GM10266 (cell line): Measurements from ENCODE around the gene IGFBP3.

Experiments used
- DNase-seq: peaks from one replicate; pipeline ENCODE4 v3.0.0; 2012; ENCODE audit errors: extremely low spot score
- TF ChIP-seq, protein P1 (sequence below): IDR thresholded peaks from 2 replicates; pipeline ENCODE4 v1.5.1; 2012; ENCODE audit warnings: mild to moderate bottlenecking, low read depth; ENCODE audit not compliant: control insufficient read depth, insufficient read depth; ENCODE audit errors: missing control alignments

Gene IGFBP3

DNA sequence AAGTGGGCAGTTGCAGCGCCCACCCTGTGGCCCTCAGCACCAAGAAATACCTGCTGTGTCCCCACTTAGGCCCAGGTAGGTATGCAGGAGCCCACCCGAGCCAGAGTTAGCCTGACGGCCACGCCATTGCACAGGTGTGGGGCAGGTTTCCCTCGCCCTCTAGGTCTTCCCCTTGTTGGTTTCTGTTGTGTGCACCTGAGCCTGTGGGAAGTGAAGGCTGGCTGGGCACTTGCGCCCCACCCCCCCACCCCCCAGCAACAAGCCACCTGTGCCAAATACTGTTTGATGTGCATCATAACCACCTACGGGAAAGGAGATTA lies 48.1 kb downstream of the IGFBP3 start, which contains the start of gene CCDC201:
CCDC201 (minus strand) TSS at position 48 of the 320 bp plus-strand sequence. CDS start 75 bp downstream, outside the sequence.
- no peak for DNase-seq
- TF ChIP-seq, protein P1, sequence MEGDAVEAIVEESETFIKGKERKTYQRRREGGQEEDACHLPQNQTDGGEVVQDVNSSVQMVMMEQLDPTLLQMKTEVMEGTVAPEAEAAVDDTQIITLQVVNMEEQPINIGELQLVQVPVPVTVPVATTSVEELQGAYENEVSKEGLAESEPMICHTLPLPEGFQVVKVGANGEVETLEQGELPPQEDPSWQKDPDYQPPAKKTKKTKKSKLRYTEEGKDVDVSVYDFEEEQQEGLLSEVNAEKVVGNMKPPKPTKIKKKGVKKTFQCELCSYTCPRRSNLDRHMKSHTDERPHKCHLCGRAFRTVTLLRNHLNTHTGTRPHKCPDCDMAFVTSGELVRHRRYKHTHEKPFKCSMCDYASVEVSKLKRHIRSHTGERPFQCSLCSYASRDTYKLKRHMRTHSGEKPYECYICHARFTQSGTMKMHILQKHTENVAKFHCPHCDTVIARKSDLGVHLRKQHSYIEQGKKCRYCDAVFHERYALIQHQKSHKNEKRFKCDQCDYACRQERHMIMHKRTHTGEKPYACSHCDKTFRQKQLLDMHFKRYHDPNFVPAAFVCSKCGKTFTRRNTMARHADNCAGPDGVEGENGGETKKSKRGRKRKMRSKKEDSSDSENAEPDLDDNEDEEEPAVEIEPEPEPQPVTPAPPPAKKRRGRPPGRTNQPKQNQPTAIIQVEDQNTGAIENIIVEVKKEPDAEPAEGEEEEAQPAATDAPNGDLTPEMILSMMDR, result no peak

DNA sequence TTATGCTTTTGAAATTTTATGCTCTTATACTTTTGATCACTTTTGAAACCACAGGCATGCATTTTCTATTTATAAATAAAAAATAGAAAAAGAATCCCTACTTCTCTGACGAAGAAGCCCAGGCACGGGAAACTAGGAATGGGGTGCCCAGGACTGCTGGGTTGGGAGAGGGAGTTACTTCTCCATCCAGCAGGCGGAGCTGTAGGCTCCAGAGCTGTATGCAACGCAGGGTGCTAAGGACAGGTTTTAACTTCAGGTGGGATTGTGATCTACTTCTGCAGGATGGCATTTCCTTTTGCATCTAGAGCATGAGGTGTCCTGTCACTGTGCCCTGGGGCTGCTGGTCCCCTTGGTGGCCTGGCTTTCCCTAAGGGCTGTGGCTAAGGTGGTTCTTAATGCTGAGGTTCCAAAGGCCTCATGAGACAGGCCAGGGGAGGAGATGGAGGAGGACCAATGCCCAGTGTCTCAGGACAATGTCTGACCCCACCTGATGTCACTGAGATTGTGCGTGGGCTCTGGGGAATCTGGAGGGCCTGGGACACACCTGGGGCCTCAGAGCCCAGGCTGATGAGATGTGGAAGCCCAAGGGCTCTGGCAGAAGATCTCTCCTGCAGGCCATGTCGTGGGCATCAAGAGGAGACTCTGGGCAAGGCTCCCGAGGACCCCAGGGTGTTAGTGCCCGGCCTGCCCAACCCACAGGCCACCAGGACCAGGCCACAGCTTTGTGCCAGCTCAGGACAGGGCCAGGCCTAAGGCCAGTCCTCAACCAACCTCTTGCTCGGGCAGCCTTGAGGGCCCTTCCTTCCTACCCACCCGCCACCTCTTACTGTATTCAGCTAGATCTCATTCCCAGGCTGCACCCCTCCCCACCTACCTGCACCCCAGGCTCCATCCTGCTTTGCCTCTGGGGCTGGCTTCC lies 48.7 kb downstream of the IGFBP3 start:
- TF ChIP-seq, protein P1, result peak; percentile 62
- DNase-seq, result no peak

DNA sequence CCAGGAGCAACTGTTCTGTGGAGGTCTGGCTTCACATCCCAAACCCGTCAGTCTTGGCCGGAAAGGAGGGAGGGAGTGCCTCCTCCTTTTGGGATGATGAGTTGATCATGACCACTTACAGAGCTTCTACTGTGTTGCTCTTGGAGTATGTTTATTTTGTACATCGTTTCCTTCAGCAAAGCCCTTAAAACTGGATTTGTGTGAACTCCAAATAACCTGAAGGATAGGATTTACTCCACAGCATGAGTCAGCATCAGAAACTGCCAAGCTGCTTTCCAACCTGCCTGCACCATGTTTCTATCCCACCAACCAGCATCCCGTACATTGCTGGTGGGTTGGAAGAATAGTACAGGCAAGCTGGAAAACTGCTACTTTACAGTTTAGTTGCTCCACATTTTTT lies 51.6 kb downstream of the IGFBP3 start:
- no peak for DNase-seq
- TF ChIP-seq, protein P1, result no peak

DNA sequence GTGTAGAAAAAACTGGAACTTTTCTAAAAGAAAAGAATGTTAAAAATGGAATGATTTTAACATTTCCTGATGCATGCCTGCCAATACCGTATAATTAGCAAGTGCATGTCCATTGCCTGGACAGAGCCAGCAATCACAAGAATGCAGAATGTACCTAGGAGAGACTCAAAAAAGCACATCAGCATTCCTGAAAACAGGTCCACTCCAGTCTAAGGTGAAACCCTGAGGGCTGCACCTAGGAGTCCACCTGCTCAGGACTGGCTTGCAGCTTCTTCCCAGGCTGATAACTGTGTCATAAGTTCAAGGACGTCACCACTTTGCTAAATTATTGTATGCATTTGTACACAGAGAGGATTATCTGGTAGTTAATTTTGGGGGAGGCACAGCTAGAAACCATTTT lies 53.6 kb downstream of the IGFBP3 start:
- TF ChIP-seq, protein P1, result no peak
- no peak for DNase-seq

DNA sequence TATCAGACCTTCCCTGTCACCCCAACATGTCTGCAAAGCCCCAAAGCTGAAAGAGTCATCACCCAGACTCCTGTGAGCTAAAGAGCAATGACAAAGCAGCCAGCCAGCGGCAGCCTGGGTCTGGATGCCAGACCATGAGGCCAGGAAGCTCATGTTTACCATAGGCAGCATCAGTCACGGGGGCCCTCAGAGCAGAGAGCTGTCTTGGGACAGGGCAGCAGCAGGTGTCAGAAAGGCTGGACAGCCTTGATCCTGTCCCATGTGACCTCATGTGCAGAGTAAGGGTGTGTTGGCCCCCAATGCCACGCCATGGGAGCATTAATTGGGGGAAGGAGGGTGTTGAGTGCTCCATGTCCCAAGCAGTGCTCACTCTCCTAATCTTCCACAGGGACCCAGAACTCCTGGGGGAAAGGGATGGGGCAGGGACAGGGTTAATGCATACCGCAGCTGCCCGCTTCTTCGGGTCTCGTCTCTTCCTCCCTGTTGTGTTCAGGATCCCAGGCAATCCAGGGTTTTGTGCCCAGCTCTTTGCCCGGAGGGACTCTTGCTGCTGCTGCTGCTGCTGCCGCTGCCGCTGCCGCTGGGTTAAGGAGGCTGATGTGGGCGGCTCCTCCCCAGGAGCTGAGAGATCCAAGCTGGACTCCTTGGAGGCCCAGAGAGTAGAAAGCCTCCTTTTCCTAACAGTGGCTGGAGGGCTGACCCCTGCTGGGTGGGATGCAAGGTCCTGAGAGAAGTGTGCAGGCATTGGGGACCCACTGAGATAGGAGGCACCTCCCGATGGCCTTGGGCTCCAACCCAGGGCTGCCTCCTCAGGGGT lies 55.3 kb downstream of the IGFBP3 start:
- DNase-seq, result no peak
- TF ChIP-seq, protein P1, result no peak

DNA sequence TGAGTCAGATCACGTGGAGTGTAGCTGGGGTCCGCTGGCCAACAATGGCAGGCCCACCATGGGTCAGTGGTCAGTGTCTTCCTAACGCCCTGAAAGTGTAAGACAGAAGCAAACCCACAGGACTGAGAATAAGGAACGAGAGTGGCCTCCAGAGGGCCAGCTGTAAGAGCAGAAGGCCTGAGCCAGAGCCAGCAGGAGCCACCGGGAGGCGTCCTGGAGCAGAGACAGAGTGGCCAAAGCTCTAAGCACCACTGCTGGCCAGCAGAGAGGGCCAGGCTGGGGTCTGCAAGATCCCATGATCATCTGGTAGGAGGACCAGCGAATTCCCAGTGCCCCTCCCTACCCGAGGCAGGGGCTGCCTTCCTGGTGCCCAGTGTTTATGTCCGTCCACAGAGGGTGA lies 57.4 kb downstream of the IGFBP3 start:
- TF ChIP-seq, protein P1, result no peak
- DNase-seq, result no peak
